Muscle of leg (tissue), 16 donors: ENCODE results near the gene SRPRA. TPM values are rescaled to one million over a fixed set of nuclear protein-coding genes. Genes with fewer than 3 reads are reported as not detected.

Experiments used
- DNase-seq: peaks from one replicate; pipeline ENCODE4 v3.0.0; 2013
- H3K27ac ChIP-seq: one replicate; pipeline ENCODE4 v1.5.1; 2013; ENCODE audit warnings: mild to moderate bottlenecking, low read length, control low read depth
- H3K27me3 ChIP-seq: one replicate; pipeline ENCODE4 v1.6.1; 2013; ENCODE audit warnings: low read length; ENCODE audit not compliant: control insufficient read depth, insufficient read depth
- H3K36me3 ChIP-seq: one replicate; pipeline ENCODE4 v1.6.1; 2013; ENCODE audit warnings: low read length; ENCODE audit not compliant: control insufficient read depth, insufficient read depth
- H3K4me1 ChIP-seq: one replicate; pipeline ENCODE4 v1.6.1; 2013; ENCODE audit warnings: low read length; ENCODE audit not compliant: control insufficient read depth, insufficient read depth
- H3K4me3 ChIP-seq: one replicate; pipeline ENCODE4 v1.5.1; 2013; ENCODE audit warnings: low read length, control low read depth
- H3K9me3 ChIP-seq: replicated peaks from 2 replicates; pipeline ENCODE4 v1.6.1; 2013; ENCODE audit warnings: low read depth, low read length; ENCODE audit not compliant: control insufficient read depth
- WGBS: methylation state at CpG from one replicate; pipeline ENCODE4 v1.1.5; 2013; ENCODE audit warnings: missing lambda C conversion rate; ENCODE audit not compliant: insufficient coverage; 5-methylcytosine and 5-hydroxymethylcytosine counted together
- long read RNA-seq, 11 donors: transcript quantifications; one replicate each; lab custom pipeline, GENCODE V29; 2026
- polyA plus RNA-seq, 8 donors: library from polyadenylated mRNA; unstranded; fragments of 120-200 nt; gene quantifications; one replicate each; pipeline versions ENCODE4 v1.2.1 to v1.2.3, GENCODE V29; 2013; ENCODE audit warnings: inconsistent platforms in 1 of 8, low replicate concordance in 1 of 8; ENCODE audit not compliant: insufficient read length in 8 of 8, insufficient read depth in 1 of 8
- total RNA-seq: library from RNA; stranded (reverse); fragments of 120-200 nt; gene quantifications from one replicate; pipeline ENCODE4 v1.2.4, GENCODE V29; 2013

Gene SRPRA, protein sequence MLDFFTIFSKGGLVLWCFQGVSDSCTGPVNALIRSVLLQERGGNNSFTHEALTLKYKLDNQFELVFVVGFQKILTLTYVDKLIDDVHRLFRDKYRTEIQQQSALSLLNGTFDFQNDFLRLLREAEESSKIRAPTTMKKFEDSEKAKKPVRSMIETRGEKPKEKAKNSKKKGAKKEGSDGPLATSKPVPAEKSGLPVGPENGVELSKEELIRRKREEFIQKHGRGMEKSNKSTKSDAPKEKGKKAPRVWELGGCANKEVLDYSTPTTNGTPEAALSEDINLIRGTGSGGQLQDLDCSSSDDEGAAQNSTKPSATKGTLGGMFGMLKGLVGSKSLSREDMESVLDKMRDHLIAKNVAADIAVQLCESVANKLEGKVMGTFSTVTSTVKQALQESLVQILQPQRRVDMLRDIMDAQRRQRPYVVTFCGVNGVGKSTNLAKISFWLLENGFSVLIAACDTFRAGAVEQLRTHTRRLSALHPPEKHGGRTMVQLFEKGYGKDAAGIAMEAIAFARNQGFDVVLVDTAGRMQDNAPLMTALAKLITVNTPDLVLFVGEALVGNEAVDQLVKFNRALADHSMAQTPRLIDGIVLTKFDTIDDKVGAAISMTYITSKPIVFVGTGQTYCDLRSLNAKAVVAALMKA
- 52.5 TPM for total RNA-seq
- 10 to 100 TPM; 55.7 to 78.5 (median 61.8) TPM for polyA plus RNA-seq
- long read RNA-seq, donor 1, partial matches to known transcripts = 6 of 9 reads
- long read RNA-seq, donor 1, other reads (novel, unspliced or antisense) = 0 of 9 reads
- long read RNA-seq, donor 2 = 0 reads
- long read RNA-seq, donor 3, transcript SRPRA-201 (14 exons, 3,069 nt) = major isoform, 6 of 16 reads
- long read RNA-seq, donor 3, partial matches to known transcripts = 8 of 16 reads
- long read RNA-seq, donor 3, other reads (novel, unspliced or antisense) = 0 of 16 reads
- long read RNA-seq, donor 4, partial matches to known transcripts = 0 of 2 reads
- long read RNA-seq, donor 4, other reads (novel, unspliced or antisense) = 0 of 2 reads
- long read RNA-seq, donor 5, transcript SRPRA-201 (14 exons, 3,069 nt) = major isoform, 17 of 72 reads
- long read RNA-seq, donor 5, partial matches to known transcripts = 47 of 72 reads
- long read RNA-seq, donor 5, other reads (novel, unspliced or antisense) = 5 of 72 reads
- long read RNA-seq, donor 6, transcript SRPRA-201 (14 exons, 3,069 nt) = major isoform, 15 of 24 reads
- long read RNA-seq, donor 6, partial matches to known transcripts = 8 of 24 reads
- long read RNA-seq, donor 6, other reads (novel, unspliced or antisense) = 0 of 24 reads
- long read RNA-seq, donor 7, transcript SRPRA-201 (14 exons, 3,069 nt) = major isoform, 5 of 23 reads
- long read RNA-seq, donor 7, partial matches to known transcripts = 17 of 23 reads
- long read RNA-seq, donor 7, other reads (novel, unspliced or antisense) = 0 of 23 reads
- long read RNA-seq, donor 8, transcript SRPRA-201 (14 exons, 3,069 nt) = major isoform, 7 of 13 reads
- long read RNA-seq, donor 8, partial matches to known transcripts = 6 of 13 reads
- long read RNA-seq, donor 8, other reads (novel, unspliced or antisense) = 0 of 13 reads
- long read RNA-seq, donor 9, transcript SRPRA-201 (14 exons, 3,069 nt) = major isoform, 6 of 21 reads
- long read RNA-seq, donor 9, partial matches to known transcripts = 14 of 21 reads
- long read RNA-seq, donor 9, other reads (novel, unspliced or antisense) = 0 of 21 reads
- long read RNA-seq, donor 10, transcript SRPRA-201 (14 exons, 3,069 nt) = major isoform, 9 of 19 reads
- long read RNA-seq, donor 10, partial matches to known transcripts = 10 of 19 reads
- long read RNA-seq, donor 10, other reads (novel, unspliced or antisense) = 0 of 19 reads
- long read RNA-seq, donor 11, transcript SRPRA-201 (14 exons, 3,069 nt) = major isoform, 11 of 43 reads
- long read RNA-seq, donor 11, partial matches to known transcripts = 32 of 43 reads
- long read RNA-seq, donor 11, other reads (novel, unspliced or antisense) = 0 of 43 reads

DNA sequence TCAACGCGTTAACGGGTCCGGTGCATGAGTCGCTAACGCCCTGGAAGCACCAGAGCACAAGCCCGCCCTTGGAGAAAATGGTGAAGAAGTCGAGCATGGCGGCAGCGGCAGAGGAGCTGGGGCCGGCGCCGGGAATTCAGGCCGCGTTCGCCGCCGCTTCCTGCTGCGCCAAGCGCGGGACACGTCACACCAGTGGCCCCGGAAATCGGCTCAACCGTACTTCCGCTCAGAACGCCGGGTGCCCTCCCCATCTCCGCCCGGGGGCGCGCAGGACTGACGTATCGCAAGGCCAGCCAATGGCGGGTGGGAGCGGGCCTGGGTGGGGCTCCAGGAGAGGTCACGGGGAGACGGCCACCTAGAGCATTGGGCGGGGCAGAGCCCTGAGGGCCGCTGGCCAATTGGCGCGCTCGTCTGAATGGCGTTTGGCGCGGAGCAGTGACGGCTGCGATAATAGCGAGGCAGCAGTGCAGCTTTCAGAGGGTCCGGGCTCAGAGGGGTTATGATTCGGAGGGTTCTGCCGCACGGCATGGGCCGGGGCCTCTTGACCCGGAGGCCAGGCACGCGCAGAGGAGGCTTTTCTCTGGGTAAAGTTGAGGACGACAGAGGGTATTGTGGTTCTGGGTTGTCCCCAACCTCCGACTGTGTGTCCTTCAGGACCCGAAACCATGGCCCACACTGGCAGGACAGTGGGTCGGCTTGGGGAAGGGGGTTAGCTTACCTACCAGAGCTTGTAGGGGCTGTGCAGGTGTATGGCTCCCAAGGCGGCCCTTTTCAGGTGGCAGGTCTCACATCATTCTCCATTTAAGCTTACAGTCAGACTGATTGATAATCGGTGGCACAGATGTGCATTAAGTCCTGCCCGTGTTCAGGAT is at the start of gene SRPRA, which contains the start of gene FOXRED1:
TSS of gene SRPRA (minus strand) at position 188 of the 872 bp plus-strand sequence. CDS start at position 97, 91 bp downstream.
TSS of gene FOXRED1 (plus strand) at position 447 of the 872 bp plus-strand sequence. CDS start at position 500, 53 bp downstream.
- peak within 1 kb of the TSS; percentile 93 for H3K27ac ChIP-seq
- H3K9me3 ChIP-seq = no peaks in the 10 kb centered on the region
- DNase-seq = peak; percentile 99
- under 1% methylated on average over 61 of the region's 64 CpGs for WGBS
- H3K4me1 ChIP-seq = peaks cover 18% of the 10 kb centered on the region
- H3K36me3 ChIP-seq = peaks cover 63% of the 10 kb centered on the region
- H3K4me3 ChIP-seq = peak within 1 kb of the TSS; percentile 97
- H3K27me3 ChIP-seq = no peaks in the 10 kb centered on the region

DNA sequence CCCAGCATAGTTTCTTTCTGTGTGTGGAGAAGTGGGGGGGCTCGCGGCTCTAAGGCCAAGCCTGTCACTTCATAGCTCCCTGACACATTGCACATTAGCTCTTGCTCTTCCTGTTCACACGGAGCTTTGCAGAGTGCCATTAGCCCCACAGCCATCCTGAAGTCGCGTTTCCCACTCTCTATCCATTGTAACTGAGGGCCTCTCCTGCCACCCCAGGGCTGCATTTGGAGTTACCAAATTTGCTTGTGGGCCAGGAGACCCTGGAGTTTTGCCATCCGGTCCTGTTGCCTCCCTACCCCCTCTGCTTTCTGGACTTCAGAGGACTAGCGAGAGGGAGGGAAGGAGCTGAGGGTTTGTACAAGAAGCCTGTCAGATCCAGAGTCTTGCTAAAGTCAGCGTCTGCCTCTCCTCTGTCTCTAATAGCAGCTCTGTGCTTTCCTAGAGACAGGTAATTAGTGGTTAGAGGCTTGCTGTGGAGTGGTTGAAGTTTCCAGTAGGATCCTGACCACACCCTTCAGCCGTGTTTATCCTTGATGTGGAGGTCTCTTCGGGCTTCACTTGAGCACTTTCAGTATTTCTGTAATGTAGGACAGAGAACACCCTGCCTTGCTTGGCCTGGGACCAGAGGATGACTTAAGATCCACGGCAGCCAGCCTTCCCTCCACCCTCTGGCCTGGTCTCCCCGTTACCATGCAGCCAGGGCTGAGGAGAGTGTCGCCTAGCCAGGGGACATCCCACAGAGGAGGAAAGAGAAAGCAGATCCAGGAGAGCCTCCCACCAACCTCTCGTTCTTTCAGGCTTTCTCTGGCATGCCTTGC is 49.3 kb upstream of the SRPRA start:
- Histone ChIP-seq H3K27ac (peak overlapping the region; percentile 96), H3K9me3 (no peaks in the 10 kb centered on the region), H3K4me3 (peak overlapping the region; percentile 6), H3K4me1 (peaks cover 25% of the 10 kb centered on the region), H3K27me3 (no peaks in the 10 kb centered on the region), H3K36me3 (peaks cover 6% of the 10 kb centered on the region)
- whole genome bisulfite sequencing = 11% methylated on average over 7 of the region's 14 CpGs
- DNase-seq = peak; percentile 96

DNA sequence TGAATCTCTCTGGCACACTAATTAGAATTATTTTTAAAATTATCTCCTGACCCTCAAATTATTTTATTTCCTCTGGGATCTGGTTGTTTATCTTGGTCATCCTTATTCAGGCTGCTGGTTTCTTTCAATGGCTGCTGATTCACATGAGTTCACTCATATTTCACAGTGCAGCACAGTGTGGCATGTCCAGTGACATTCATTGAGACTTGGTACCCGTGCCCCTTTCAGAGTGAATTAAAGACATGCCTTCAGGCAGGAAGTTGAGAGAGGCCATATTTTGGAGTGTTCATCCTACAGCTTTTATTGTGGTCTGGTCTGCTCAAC is 48.7 kb upstream of the SRPRA start:
- 0% methylated on average over 1 of the region's 1 CpG for WGBS
- no peaks in the 10 kb centered on the region for H3K9me3 ChIP-seq
- H3K4me1 ChIP-seq = peaks cover 27% of the 10 kb centered on the region
- H3K36me3 ChIP-seq = peaks cover 8% of the 10 kb centered on the region
- DNase-seq = no peak
- no peak overlapping the region for H3K4me3 ChIP-seq
- H3K27ac ChIP-seq = peak overlapping the region; percentile 96
- no peaks in the 10 kb centered on the region for H3K27me3 ChIP-seq

DNA sequence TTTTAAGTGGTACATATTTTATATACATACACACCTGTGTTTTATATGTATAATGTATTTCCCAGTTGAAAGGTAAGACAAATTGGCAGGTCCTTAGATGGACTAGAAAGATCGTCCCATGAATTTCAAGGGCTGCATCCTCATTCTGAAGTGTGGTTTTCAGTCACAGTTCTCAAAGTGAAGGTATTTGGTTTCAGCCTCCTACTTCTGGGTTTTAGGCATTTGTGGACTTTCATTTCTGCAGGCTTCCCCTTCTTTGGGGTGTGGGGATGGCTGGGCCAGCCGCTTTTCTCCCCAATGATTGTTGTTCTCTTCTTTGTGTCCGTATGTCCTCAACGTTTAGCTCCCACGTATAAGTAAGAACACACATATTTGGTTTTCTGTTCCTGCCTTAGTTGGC is 45.1 kb upstream of the SRPRA start:
- H3K9me3 ChIP-seq = no peaks in the 10 kb centered on the region
- no peaks in the 10 kb centered on the region for H3K27me3 ChIP-seq
- H3K4me3 ChIP-seq = no peak overlapping the region
- H3K27ac ChIP-seq = no peak overlapping the region
- H3K36me3 ChIP-seq = peaks cover 16% of the 10 kb centered on the region
- no CpG with 5 or more reads among the region's 5 CpGs for WGBS
- H3K4me1 ChIP-seq = peaks cover 30% of the 10 kb centered on the region
- no peak for DNase-seq

DNA sequence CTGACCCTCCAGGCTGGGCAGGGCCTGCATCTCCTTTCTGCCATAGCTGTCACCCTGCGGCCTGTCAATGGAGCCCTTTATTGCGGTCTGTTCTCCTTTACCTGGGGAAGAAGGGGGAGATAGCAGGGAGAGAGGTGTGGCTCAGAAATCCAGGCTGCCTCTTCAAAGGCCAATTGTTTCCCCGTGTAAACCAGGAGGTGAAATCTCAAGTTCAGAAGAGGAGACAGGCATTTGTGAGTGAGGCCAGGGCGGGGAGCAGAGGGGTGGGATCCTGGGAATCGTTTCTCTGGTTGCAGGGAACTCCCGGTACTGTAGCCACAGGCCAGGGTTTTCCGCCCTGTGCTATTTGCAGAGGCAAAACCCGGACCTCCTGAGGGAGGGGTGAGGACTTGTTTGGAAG is 44.3 kb upstream of the SRPRA start:
- Histone ChIP-seq H3K36me3 (peaks cover 16% of the 10 kb centered on the region), H3K4me3 (no peak overlapping the region), H3K9me3 (no peaks in the 10 kb centered on the region), H3K4me1 (peaks cover 27% of the 10 kb centered on the region), H3K27me3 (no peaks in the 10 kb centered on the region), H3K27ac (no peak overlapping the region)
- no peak for DNase-seq
- WGBS = 56% methylated on average over 4 of the region's 8 CpGs

DNA sequence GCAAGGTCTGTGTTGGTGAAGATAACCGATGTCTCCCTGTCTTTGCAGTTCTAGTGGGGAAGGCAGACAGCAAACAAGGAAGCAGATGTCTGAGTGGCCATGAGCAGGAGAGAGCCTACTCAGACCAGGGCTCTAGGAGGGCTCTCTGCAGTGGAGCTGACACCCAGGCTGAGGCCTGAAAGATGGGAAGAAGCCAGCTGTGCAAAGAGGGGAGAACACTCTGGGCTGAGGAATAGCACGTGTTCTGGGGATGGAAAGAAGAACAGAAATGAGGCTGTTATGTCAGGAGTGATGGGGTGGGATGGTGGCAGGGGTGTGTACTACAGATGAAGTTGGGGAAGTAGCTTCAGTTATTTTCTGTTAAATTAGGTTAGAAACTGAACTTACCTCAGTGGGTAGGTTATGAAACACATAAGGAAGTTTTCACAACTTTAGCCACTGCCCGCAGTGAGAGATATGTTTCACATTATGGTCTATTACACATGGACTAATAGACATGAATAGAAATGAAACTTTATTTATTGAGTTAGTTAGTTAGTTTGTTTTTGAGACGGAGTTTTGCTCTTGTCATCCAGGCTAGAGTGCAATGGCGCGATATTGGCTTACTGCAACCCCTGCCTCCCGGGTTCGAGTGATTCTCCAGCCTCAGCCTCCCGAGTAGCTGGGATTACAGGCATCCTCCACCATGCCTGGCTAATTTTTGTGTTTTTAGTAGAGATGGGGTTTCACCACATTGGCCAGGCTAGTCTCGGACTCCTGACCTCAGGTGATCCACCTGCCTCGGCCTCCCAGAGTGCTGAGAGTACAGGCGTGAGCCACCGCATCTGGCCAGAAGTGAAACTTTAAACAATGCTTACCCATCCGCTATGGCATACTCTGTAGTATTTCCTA is 43.0 kb upstream of the SRPRA start:
- Histone ChIP-seq H3K36me3 (peaks cover 17% of the 10 kb centered on the region), H3K4me1 (peaks cover 28% of the 10 kb centered on the region), H3K27ac (no peak overlapping the region), H3K27me3 (no peaks in the 10 kb centered on the region), H3K9me3 (no peaks in the 10 kb centered on the region), H3K4me3 (no peak overlapping the region)
- DNase-seq = no peak
- 83% methylated on average over 8 of the region's 14 CpGs for WGBS

DNA sequence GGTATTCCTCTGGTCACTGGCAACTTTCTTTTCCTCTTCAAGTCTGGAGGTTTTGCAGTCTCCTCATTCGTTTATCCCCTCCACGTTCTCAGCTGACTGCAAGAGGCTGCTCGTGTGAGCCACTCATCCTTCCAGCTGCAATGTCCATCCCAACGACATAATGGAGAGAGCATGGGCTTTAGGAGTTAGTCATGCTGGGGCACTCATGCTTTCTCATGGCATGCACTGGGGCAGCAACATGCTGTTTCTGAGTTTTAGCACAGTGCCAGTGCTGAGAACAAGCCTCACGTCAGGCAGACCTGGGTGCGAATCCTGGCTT is 42.3 kb upstream of the SRPRA start:
- H3K4me3 ChIP-seq = no peak overlapping the region
- WGBS = no CpG with 5 or more reads among the region's 6 CpGs
- peaks cover 28% of the 10 kb centered on the region for H3K4me1 ChIP-seq
- peak overlapping the region; percentile 11 for H3K27ac ChIP-seq
- peaks cover 22% of the 10 kb centered on the region for H3K36me3 ChIP-seq
- H3K9me3 ChIP-seq = no peaks in the 10 kb centered on the region
- H3K27me3 ChIP-seq = no peaks in the 10 kb centered on the region
- no peak for DNase-seq
